ENCODE data around the gene AP2A2.

AP2A2 gene

GRCh38 chr11:1012291-1012690 lies 86.6 kb downstream of the AP2A2 start:
- no peak for DNase-seq (ENCODE audit: low spot score)
- Histone ChIP-seq H3K4me1 (ENCODE audit: insufficient read depth, poor library complexity, severe bottlenecking) (no peaks in the 10 kb centered on the region), H3K4me3 (ENCODE audit: severe bottlenecking) (no peak overlapping the region), H3K27ac (ENCODE audit: poor library complexity, severe bottlenecking) (no peak overlapping the region), H3K9me3 (ENCODE audit: severe bottlenecking) (no peaks in the 10 kb centered on the region), H3K36me3 (ENCODE audit: low read depth) (peaks cover 23% of the 10 kb centered on the region), H3K27me3 (ENCODE audit: insufficient read depth, poor library complexity, severe bottlenecking) (no peaks in the 10 kb centered on the region)
- TF ChIP-seq, protein P1, sequence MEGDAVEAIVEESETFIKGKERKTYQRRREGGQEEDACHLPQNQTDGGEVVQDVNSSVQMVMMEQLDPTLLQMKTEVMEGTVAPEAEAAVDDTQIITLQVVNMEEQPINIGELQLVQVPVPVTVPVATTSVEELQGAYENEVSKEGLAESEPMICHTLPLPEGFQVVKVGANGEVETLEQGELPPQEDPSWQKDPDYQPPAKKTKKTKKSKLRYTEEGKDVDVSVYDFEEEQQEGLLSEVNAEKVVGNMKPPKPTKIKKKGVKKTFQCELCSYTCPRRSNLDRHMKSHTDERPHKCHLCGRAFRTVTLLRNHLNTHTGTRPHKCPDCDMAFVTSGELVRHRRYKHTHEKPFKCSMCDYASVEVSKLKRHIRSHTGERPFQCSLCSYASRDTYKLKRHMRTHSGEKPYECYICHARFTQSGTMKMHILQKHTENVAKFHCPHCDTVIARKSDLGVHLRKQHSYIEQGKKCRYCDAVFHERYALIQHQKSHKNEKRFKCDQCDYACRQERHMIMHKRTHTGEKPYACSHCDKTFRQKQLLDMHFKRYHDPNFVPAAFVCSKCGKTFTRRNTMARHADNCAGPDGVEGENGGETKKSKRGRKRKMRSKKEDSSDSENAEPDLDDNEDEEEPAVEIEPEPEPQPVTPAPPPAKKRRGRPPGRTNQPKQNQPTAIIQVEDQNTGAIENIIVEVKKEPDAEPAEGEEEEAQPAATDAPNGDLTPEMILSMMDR (IDR thresholded peaks at IDR 0.05; ENCODE audit: poor library complexity, severe bottlenecking), result no peak
- ATAC-seq (ENCODE audit: low read depth), result no peak

DNA sequence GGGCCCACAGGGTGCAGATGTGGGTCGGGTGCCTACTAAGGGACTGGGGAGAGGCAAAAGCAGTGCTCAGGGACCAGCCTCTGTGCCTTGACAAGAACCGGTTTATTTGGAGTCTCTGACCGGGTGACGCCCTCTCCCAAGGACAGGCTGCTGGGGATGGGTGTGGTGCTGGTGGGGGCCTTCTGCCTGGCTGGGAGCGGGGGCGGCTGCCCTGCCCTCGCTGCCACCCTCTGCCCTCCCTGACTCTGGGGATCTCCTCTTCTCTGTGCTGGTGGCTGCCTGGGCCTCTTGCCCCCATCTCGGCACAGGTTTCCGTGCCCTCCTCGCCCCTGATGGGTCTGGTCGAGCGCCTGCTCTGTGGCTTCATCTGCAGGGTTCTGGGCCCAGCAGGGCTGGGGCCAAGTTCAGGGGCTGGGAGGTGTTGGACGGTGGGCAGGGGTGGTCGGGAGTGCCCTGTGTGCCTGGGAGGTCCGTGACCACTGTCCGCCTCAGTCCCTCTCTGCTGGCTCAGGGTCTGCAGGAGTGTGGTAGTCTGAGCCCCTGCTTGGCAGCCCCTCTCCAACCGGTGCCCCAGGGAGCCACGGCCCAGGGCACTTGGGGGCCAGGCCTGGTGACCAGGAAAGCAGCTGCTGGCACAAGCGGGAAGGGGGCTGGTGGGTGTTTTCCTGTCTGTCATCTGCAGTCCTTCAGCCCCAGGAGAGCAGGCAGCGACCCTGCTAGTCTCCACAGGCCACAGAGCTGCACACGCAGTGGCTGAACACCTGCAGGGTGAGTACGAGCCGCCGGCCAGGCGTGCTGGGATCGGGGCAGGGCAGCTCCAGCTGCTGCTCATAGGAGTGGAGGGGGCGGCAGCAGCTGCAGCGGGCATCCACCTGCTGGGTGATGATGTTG lies 87.3 kb downstream of the AP2A2 start:
- ATAC-seq (ENCODE audit: low read depth) (no peak), DNase-seq (ENCODE audit: low spot score) (no peak)
- no peaks in the 10 kb centered on the region for H3K4me1 ChIP-seq (ENCODE audit: insufficient read depth, poor library complexity, severe bottlenecking)
- H3K4me3 ChIP-seq (ENCODE audit: severe bottlenecking), result no peak overlapping the region
- no peaks in the 10 kb centered on the region for H3K9me3 ChIP-seq (ENCODE audit: severe bottlenecking)
- H3K27me3 ChIP-seq (ENCODE audit: insufficient read depth, poor library complexity, severe bottlenecking), result no peaks in the 10 kb centered on the region
- H3K27ac ChIP-seq (ENCODE audit: poor library complexity, severe bottlenecking), result no peak overlapping the region
- TF ChIP-seq, protein P1 (IDR thresholded peaks at IDR 0.05; ENCODE audit: poor library complexity, severe bottlenecking), result no peak
- H3K36me3 ChIP-seq (ENCODE audit: low read depth), result peaks cover 23% of the 10 kb centered on the region

DNA sequence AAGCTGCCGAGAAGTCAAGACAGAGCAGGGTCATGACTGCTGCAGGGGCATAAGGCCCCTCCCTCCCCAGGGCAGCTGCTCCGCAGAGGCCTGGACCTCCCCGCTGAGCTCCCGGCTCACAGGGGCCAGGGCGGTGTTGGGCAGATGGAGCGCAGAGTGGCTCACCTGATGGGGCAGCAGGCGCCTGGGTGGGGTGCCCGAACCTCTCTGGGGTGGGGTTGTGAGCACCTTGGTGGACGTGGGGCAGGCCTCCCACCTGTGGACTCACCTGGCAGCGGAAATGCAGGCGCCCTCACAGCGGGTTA lies 87.9 kb downstream of the AP2A2 start:
- Histone ChIP-seq H3K9me3 (ENCODE audit: severe bottlenecking) (no peaks in the 10 kb centered on the region), H3K4me3 (ENCODE audit: severe bottlenecking) (no peak overlapping the region), H3K27me3 (ENCODE audit: insufficient read depth, poor library complexity, severe bottlenecking) (no peaks in the 10 kb centered on the region), H3K36me3 (ENCODE audit: low read depth) (peaks cover 21% of the 10 kb centered on the region), H3K27ac (ENCODE audit: poor library complexity, severe bottlenecking) (no peak overlapping the region), H3K4me1 (ENCODE audit: insufficient read depth, poor library complexity, severe bottlenecking) (no peaks in the 10 kb centered on the region)
- no peak for ATAC-seq (ENCODE audit: low read depth)
- TF ChIP-seq, protein P1 (IDR thresholded peaks at IDR 0.05; ENCODE audit: poor library complexity, severe bottlenecking), result no peak
- no peak for DNase-seq (ENCODE audit: low spot score)

- H3K27me3 ChIP-seq (ENCODE audit: insufficient read depth, poor library complexity, severe bottlenecking), result no peaks in the 10 kb centered on the region
- TF ChIP-seq, protein P1 (IDR thresholded peaks at IDR 0.05; ENCODE audit: poor library complexity, severe bottlenecking), result no peak
- no peak for DNase-seq (ENCODE audit: low spot score)
- H3K4me1 ChIP-seq (ENCODE audit: insufficient read depth, poor library complexity, severe bottlenecking), result no peaks in the 10 kb centered on the region
- no peak overlapping the region for H3K4me3 ChIP-seq (ENCODE audit: severe bottlenecking)
- no peak overlapping the region for H3K27ac ChIP-seq (ENCODE audit: poor library complexity, severe bottlenecking)
- peaks cover 16% of the 10 kb centered on the region; the same call in 1 of the 2 replicates for H3K36me3 ChIP-seq (ENCODE audit: low read depth)
- no peak for ATAC-seq (ENCODE audit: low read depth)
- no peaks in the 10 kb centered on the region for H3K9me3 ChIP-seq (ENCODE audit: severe bottlenecking)
Measured at GRCh38 chr11:1014276-1014675, 88.6 kb downstream of the AP2A2 start.

DNA sequence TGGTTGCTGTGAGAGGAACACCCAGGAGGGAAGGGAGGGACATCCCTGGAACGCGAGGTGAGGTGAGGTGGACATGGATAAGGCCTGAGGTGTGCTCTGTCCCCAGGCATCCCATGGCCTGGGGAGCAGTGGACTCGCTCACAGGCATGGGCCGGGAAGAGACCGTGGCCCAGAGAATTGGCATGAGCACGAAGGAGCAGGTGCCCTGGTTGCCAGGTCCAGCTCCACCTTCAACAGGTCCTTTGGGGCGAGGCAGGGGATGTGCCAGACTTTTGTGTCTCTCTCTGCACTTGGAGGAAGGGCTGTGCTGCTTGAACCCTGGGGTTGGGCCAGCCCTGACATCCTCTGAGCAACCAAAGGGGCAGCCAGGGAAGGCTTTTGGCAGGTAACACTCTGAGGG lies 89.4 kb downstream of the AP2A2 start:
- H3K36me3 ChIP-seq (ENCODE audit: low read depth), result peaks cover 12% of the 10 kb centered on the region; the same call in 1 of the 2 replicates
- no peaks in the 10 kb centered on the region for H3K9me3 ChIP-seq (ENCODE audit: severe bottlenecking)
- no peak for ATAC-seq (ENCODE audit: low read depth)

More for the DNA sequence above, 89.4 kb downstream of the AP2A2 start:
- H3K27me3 ChIP-seq (ENCODE audit: insufficient read depth, poor library complexity, severe bottlenecking), result no peaks in the 10 kb centered on the region
- TF ChIP-seq, protein P1 (IDR thresholded peaks at IDR 0.05; ENCODE audit: poor library complexity, severe bottlenecking), result no peak
- DNase-seq (ENCODE audit: low spot score), result no peak
- H3K4me3 ChIP-seq (ENCODE audit: severe bottlenecking), result no peak overlapping the region
- no peaks in the 10 kb centered on the region for H3K4me1 ChIP-seq (ENCODE audit: insufficient read depth, poor library complexity, severe bottlenecking)
- H3K27ac ChIP-seq (ENCODE audit: poor library complexity, severe bottlenecking), result no peak overlapping the region
